GM23338 (cell line): ENCODE results near the gene SLC35F1. TPM values are rescaled to one million over a fixed set of nuclear protein-coding genes. Genes with fewer than 3 reads are reported as not detected.

Experiments used
- ATAC-seq: fragments of 200-7000 bp; cut with Tn5 transposase; 3 replicates; pipeline ENCODE4 v1.9.1; 2020
- DNase-seq: peaks from one replicate; pipeline ENCODE4 v3.0.0-alpha.2; 2015; ENCODE audit warnings: low spot score
- H2AFZ ChIP-seq: fragments of 200-600 bp; sonication (generic); 2 replicates; pipeline ENCODE4 v1.8.0; 2016; ENCODE audit warnings: antibody characterized with exemption, mild to moderate bottlenecking, moderate library complexity
- H3F3A ChIP-seq: fragments of 200-600 bp; sonication (generic); replicated peaks from 2 replicates; pipeline ENCODE4 v1.8.0; 2017; ENCODE audit warnings: antibody characterized with exemption, mixed run types, low read depth
- H3K27ac ChIP-seq: fragments of 200-600 bp; sonication (generic); 2 replicates; pipeline ENCODE4 v1.6.1; 2016; ENCODE audit warnings: low read depth
- H3K27me3 ChIP-seq: fragments of 200-600 bp; sonication (generic); 2 replicates; pipeline ENCODE4 v1.8.0; 2016; ENCODE audit warnings: mild to moderate bottlenecking, mixed run types, moderate library complexity; ENCODE audit not compliant: insufficient read depth
- H3K36me3 ChIP-seq: fragments of 200-600 bp; sonication (generic); 2 replicates; pipeline ENCODE4 v1.8.0; 2016; ENCODE audit warnings: mild to moderate bottlenecking; ENCODE audit not compliant: insufficient read depth
- H3K4me1 ChIP-seq: fragments of 200-600 bp; sonication (generic); 2 replicates; pipeline ENCODE4 v1.8.0; 2016; ENCODE audit warnings: mild to moderate bottlenecking, moderate library complexity; ENCODE audit not compliant: insufficient read depth
- H3K4me2 ChIP-seq: fragments of 200-600 bp; sonication (generic); 2 replicates; pipeline ENCODE4 v1.7.1; 2017; ENCODE audit warnings: mixed run types
- H3K4me3 ChIP-seq: fragments of 200-600 bp; sonication (generic); 2 replicates; pipeline ENCODE4 v1.6.1; 2016; ENCODE audit warnings: mixed run types
- H3K79me2 ChIP-seq: fragments of 200-600 bp; sonication (generic); replicated peaks from 2 replicates; pipeline ENCODE4 v1.8.0; 2017; ENCODE audit warnings: mild to moderate bottlenecking; ENCODE audit not compliant: insufficient read depth
- H3K9me2 ChIP-seq: fragments of 200-600 bp; sonication (generic); 2 replicates; pipeline ENCODE4 v1.8.0; 2017; ENCODE audit not compliant: insufficient read depth
- H4K20me1 ChIP-seq: fragments of 200-600 bp; sonication (generic); replicated peaks from 2 replicates; pipeline ENCODE4 v1.8.0; 2017; ENCODE audit warnings: mild to moderate bottlenecking; ENCODE audit not compliant: insufficient read depth
- H3K27ac Mint-ChIP-seq: 2 replicates; pipeline ENCODE4 v1.8.0; 2020; ENCODE audit warnings: inconsistent platforms, mild to moderate bottlenecking, moderate library complexity, mixed read lengths
- H3K27me3 Mint-ChIP-seq: 3 replicates; pipeline ENCODE4 v1.8.0; 2022; ENCODE audit warnings: low read depth, mild to moderate bottlenecking, moderate library complexity, mixed read lengths, inconsistent platforms; ENCODE audit not compliant: insufficient read depth, poor library complexity
- H3K36me3 Mint-ChIP-seq: 3 replicates; pipeline ENCODE4 v1.8.0; 2021; ENCODE audit warnings: low read depth, mild to moderate bottlenecking, inconsistent platforms, moderate library complexity, mixed read lengths
- H3K4me1 Mint-ChIP-seq: 3 replicates; pipeline ENCODE4 v1.8.0; 2020; ENCODE audit warnings: mild to moderate bottlenecking, inconsistent platforms, mixed read lengths
- H3K4me3 Mint-ChIP-seq: 3 replicates; pipeline ENCODE4 v1.8.0; 2021; ENCODE audit warnings: moderate library complexity, mild to moderate bottlenecking, inconsistent platforms, mixed read lengths
- H3K9me3 Mint-ChIP-seq: 3 replicates; pipeline ENCODE4 v1.8.0; 2020; ENCODE audit warnings: moderate library complexity, mild to moderate bottlenecking, inconsistent platforms, mixed read lengths
- CTCF ChIP-seq, 2 experiments: fragments of 200-600 bp in 1 of 2; sonication (generic) in 1 of 2; conservative IDR thresholded peaks; 2 replicates each; pipeline versions ENCODE4 v1.5.1 to v1.6.1; 2016 to 2017; ENCODE audit warnings: antibody characterized with exemption in 2 of 2, low read depth in 2 of 2, mild to moderate bottlenecking in 2 of 2, moderate library complexity in 1 of 2
- EZH2phosphoT487 ChIP-seq: fragments of 200-600 bp; sonication (generic); IDR thresholded peaks from one replicate; pipeline ENCODE4 v1.8.1; 2018; ENCODE audit warnings: antibody characterized with exemption; ENCODE audit not compliant: unreplicated experiment
- JUNB ChIP-seq: IDR thresholded peaks from one replicate; pipeline ENCODE4 v1.6.1; 2016; ENCODE audit warnings: antibody characterized with exemption; ENCODE audit not compliant: unreplicated experiment
- ZNF331 ChIP-seq: fragments of 250-450 bp; sonication (Bioruptor Pico); IDR thresholded peaks from 2 replicates; pipeline ENCODE4 v1.5.0; 2020; ENCODE audit warnings: low read depth, mild to moderate bottlenecking, moderate library complexity
- polyA plus RNA-seq: library from polyadenylated mRNA; unstranded; fragments of >200 nt; fragmentation: Nextera tagmentation; extraction: Ambion mirVana; gene quantifications from 2 replicates; pipeline ENCODE4 v1.2.1, GENCODE V29; 2016
- total RNA-seq: library from RNA; depleted of rRNA; stranded (reverse); fragments of >200 nt; shearing (Covaris generic); gene quantifications from 2 replicates; pipeline ENCODE4 v1.2.3, GENCODE V29; 2014
- TF ChIP-seq, protein P1 (sequence below): IDR thresholded peaks from 2 replicates; pipeline ENCODE4 v1.6.1; 2016; ENCODE audit warnings: antibody characterized with exemption
- TF ChIP-seq, protein P2 (sequence below): fragments of 250-450 bp; sonication (Bioruptor Pico); IDR thresholded peaks from 2 replicates; pipeline ENCODE4 v1.5.0; 2020; ENCODE audit warnings: mild to moderate bottlenecking, moderate library complexity

SLC35F1 gene
- total and polyA plus RNA-seq, 2 experiments from 2014 or later, result 3.0 to 10.3 TPM

GRCh38 chr6:118141211-118141610, 234.1 kb downstream of the SLC35F1 start:
- TF ChIP-seq, protein P1, sequence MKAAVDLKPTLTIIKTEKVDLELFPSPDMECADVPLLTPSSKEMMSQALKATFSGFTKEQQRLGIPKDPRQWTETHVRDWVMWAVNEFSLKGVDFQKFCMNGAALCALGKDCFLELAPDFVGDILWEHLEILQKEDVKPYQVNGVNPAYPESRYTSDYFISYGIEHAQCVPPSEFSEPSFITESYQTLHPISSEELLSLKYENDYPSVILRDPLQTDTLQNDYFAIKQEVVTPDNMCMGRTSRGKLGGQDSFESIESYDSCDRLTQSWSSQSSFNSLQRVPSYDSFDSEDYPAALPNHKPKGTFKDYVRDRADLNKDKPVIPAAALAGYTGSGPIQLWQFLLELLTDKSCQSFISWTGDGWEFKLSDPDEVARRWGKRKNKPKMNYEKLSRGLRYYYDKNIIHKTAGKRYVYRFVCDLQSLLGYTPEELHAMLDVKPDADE, result no peak
- TF ChIP-seq ZNF331 (no peak), CTCF (conservative IDR thresholded peaks at IDR 0.05; ENCODE audit: low read depth in 2 of 2) (no peak), EZH2phosphoT487 (no peak), JUNB (no peak)
- TF ChIP-seq, protein P2, sequence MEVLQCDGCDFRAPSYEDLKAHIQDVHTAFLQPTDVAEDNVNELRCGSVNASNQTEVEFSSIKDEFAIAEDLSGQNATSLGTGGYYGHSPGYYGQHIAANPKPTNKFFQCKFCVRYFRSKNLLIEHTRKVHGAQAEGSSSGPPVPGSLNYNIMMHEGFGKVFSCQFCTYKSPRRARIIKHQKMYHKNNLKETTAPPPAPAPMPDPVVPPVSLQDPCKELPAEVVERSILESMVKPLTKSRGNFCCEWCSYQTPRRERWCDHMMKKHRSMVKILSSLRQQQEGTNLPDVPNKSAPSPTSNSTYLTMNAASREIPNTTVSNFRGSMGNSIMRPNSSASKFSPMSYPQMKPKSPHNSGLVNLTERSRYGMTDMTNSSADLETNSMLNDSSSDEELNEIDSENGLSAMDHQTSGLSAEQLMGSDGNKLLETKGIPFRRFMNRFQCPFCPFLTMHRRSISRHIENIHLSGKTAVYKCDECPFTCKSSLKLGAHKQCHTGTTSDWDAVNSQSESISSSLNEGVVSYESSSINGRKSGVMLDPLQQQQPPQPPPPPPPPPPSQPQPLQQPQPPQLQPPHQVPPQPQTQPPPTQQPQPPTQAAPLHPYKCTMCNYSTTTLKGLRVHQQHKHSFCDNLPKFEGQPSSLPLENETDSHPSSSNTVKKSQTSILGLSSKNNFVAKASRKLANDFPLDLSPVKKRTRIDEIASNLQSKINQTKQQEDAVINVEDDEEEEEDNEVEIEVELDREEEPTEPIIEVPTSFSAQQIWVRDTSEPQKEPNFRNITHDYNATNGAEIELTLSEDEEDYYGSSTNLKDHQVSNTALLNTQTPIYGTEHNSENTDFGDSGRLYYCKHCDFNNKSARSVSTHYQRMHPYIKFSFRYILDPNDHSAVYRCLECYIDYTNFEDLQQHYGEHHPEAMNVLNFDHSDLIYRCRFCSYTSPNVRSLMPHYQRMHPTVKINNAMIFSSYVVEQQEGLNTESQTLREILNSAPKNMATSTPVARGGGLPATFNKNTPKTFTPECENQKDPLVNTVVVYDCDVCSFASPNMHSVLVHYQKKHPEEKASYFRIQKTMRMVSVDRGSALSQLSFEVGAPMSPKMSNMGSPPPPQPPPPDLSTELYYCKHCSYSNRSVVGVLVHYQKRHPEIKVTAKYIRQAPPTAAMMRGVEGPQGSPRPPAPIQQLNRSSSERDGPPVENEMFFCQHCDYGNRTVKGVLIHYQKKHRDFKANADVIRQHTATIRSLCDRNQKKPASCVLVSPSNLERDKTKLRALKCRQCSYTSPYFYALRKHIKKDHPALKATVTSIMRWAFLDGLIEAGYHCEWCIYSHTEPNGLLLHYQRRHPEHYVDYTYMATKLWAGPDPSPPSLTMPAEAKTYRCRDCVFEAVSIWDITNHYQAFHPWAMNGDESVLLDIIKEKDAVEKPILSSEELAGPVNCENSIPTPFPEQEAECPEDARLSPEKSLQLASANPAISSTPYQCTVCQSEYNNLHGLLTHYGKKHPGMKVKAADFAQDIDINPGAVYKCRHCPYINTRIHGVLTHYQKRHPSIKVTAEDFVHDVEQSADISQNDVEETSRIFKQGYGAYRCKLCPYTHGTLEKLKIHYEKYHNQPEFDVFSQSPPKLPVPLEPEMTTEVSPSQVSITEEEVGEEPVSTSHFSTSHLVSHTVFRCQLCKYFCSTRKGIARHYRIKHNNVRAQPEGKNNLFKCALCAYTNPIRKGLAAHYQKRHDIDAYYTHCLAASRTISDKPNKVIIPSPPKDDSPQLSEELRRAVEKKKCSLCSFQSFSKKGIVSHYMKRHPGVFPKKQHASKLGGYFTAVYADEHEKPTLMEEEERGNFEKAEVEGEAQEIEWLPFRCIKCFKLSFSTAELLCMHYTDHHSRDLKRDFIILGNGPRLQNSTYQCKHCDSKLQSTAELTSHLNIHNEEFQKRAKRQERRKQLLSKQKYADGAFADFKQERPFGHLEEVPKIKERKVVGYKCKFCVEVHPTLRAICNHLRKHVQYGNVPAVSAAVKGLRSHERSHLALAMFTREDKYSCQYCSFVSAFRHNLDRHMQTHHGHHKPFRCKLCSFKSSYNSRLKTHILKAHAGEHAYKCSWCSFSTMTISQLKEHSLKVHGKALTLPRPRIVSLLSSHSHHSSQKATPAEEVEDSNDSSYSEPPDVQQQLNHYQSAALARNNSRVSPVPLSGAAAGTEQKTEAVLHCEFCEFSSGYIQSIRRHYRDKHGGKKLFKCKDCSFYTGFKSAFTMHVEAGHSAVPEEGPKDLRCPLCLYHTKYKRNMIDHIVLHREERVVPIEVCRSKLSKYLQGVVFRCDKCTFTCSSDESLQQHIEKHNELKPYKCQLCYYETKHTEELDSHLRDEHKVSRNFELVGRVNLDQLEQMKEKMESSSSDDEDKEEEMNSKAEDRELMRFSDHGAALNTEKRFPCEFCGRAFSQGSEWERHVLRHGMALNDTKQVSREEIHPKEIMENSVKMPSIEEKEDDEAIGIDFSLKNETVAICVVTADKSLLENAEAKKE (CRISPR knock-in tag), result no peak
- Histone ChIP-seq H4K20me1 (no peaks in the 10 kb centered on the region), H3K4me1 (peaks cover 9% of the 10 kb centered on the region; the same call in 1 of the 2 replicates), H3K27ac (no peak overlapping the region), H3K4me3 (no peak overlapping the region), H3K27me3 (no peaks in the 10 kb centered on the region), H3K4me2 (no peak overlapping the region), H3F3A (no peaks in the 10 kb centered on the region), H3K9me2 (peaks cover 6% of the 10 kb centered on the region; the same call in 1 of the 2 replicates), H2AFZ (no peak overlapping the region), H3K36me3 (no peaks in the 10 kb centered on the region), H3K79me2 (no peaks in the 10 kb centered on the region)
- Mint-ChIP-seq H3K36me3 (no peaks in the 10 kb centered on the region), H3K4me3 (no peak overlapping the region), H3K4me1 (peaks cover 9% of the 10 kb centered on the region), H3K27ac (no peak overlapping the region), H3K9me3 (no peaks in the 10 kb centered on the region), H3K27me3 (peaks cover 2% of the 10 kb centered on the region)
- DNase-seq (no peak), ATAC-seq (no peak)
